HCT116 (cell line): ENCODE measurements around the gene SVEP1. TPM values are rescaled to one million over a fixed set of nuclear protein-coding genes. Genes with fewer than 3 reads are reported as not detected.

Experiments used
- ATAC-seq: fragments of 200-7000 bp; cut with Tn5 transposase; 2 replicates; pipeline ENCODE4 v1.9.1; 2020; ENCODE audit warnings: mild to moderate bottlenecking, moderate library complexity
- BruUV-seq: library from RNA; stranded (reverse); fragments of 400-500 nt; replicated peaks from 2 replicates; lab custom pipeline; 2021; lab: Mats Ljungman, UMichigan
- CTCF ChIA-PET: fragments of 300-600 bp; sonication (Branson Sonifier 250); formaldehyde crosslinking; loops from one replicate; lab custom pipeline; 2021; ENCODE audit warnings: antibody characterized with exemption; lab: Charles Lee
- POLR2A ChIA-PET: fragments of 300-600, 350-600 bp; sonication (Branson Sonifier 250); formaldehyde crosslinking; loops from one replicate; lab custom pipeline; 2021; ENCODE audit warnings: antibody characterized with exemption; lab: Charles Lee
- RAD21 ChIA-PET, 2 experiments: fragments of 300-600 bp; sonication (Branson Sonifier 250); formaldehyde crosslinking; loops; one replicate each; lab custom pipeline; 2023; ENCODE audit warnings: low total read pairs in 2 of 2; ENCODE audit not compliant: uncharacterized antibody in 2 of 2, unreplicated experiment in 2 of 2, low non-redundant PET in 1 of 2; lab: Charles Lee
- DNase-seq: peaks from one replicate; pipeline ENCODE4 v3.0.0-alpha.2; 2010; ENCODE audit warnings: low read depth, low spot score
- H2AFZ ChIP-seq: fragments of 200-600 bp; shearing (Covaris generic), sonication (generic); 2 replicates; pipeline ENCODE4 v1.6.1; 2017; ENCODE audit warnings: low read depth, mixed run types, mixed read lengths, antibody characterized with exemption, low read length; ENCODE audit not compliant: poor library complexity, severe bottlenecking
- H3K27ac ChIP-seq: 2 replicates; pipeline ENCODE4 v1.5.1; 2012; ENCODE audit warnings: low read depth, low read length
- H3K27me3 ChIP-seq: fragments of 200-600 bp; sonication (generic); 2 replicates; pipeline ENCODE4 v1.6.1; 2016; ENCODE audit warnings: mixed run types, low read length, mixed read lengths; ENCODE audit not compliant: insufficient read depth
- H3K36me3 ChIP-seq, 2 experiments: fragments of 200-500 bp in 1 of 2; fragments of 200-600 bp in 1 of 2; sonication (Bioruptor generic) in 1 of 2; sonication (generic) in 1 of 2; 2 replicates each; pipeline versions ENCODE4 v1.5.1 to v1.6.1; 2014 to 2016; ENCODE audit warnings: low read length in 2 of 2, inconsistent platforms in 1 of 2, mixed read lengths in 1 of 2, mixed run types in 1 of 2; ENCODE audit not compliant: insufficient read depth in 2 of 2, control insufficient read depth in 1 of 2
- H3K4me1 ChIP-seq, 2 experiments: fragments of 200-600 bp in 1 of 2; sonication (generic) in 1 of 2; 2 replicates each; pipeline versions ENCODE4 v1.5.1 to v1.6.1; 2012 to 2017; ENCODE audit warnings: low read length in 2 of 2, inconsistent platforms in 1 of 2, mild to moderate bottlenecking in 1 of 2, mixed read lengths in 1 of 2, mixed run types in 1 of 2, moderate library complexity in 1 of 2; ENCODE audit not compliant: insufficient read depth in 2 of 2, control insufficient read depth in 1 of 2
- H3K4me2 ChIP-seq: fragments of 200-600 bp; sonication (generic); 2 replicates; pipeline ENCODE4 v1.6.1; 2017; ENCODE audit warnings: mixed run types, low read length, mixed read lengths
- H3K4me3 ChIP-seq, 2 experiments: fragments of 200-600 bp in 1 of 2; sonication (generic) in 1 of 2; replicated peaks in 1 of 2; 2 replicates each; pipeline ENCODE4 v1.5.1; 2011 to 2016; ENCODE audit warnings: low read length in 2 of 2, control low read depth in 1 of 2, low read depth in 1 of 2, mild to moderate bottlenecking in 1 of 2, mixed read lengths in 1 of 2, mixed run types in 1 of 2
- H3K79me2 ChIP-seq: fragments of 200-600 bp; sonication (generic); 2 replicates; pipeline ENCODE4 v1.6.1; 2017; ENCODE audit warnings: mild to moderate bottlenecking, mixed run types, low read length, moderate library complexity, mixed read lengths; ENCODE audit not compliant: insufficient read depth
- H3K9ac ChIP-seq: fragments of 200-600 bp; sonication (generic); 2 replicates; pipeline ENCODE4 v1.6.1; 2016; ENCODE audit warnings: low read length, mixed read lengths
- H3K9me2 ChIP-seq: fragments of 200-600 bp; sonication (generic), shearing (Covaris generic); 2 replicates; pipeline ENCODE4 v1.6.1; 2017; ENCODE audit warnings: mixed run types, mild to moderate bottlenecking, moderate library complexity; ENCODE audit not compliant: insufficient read depth
- H3K9me3 ChIP-seq, 2 experiments: fragments of 200-500 bp in 1 of 2; fragments of 200-600 bp in 1 of 2; sonication (Bioruptor generic) in 1 of 2; sonication (generic) in 1 of 2; 2 replicates each; pipeline ENCODE4 v1.6.1; 2014 to 2017; ENCODE audit warnings: low read length in 2 of 2, mixed read lengths in 2 of 2, inconsistent platforms in 1 of 2, low read depth in 1 of 2, mild to moderate bottlenecking in 1 of 2, mixed run types in 1 of 2, moderate library complexity in 1 of 2; ENCODE audit not compliant: control insufficient read depth in 1 of 2, insufficient read depth in 1 of 2
- H4K20me1 ChIP-seq: fragments of 200-600 bp; sonication (generic), shearing (Covaris generic); 2 replicates; pipeline ENCODE4 v1.6.1; 2017; ENCODE audit warnings: mixed run types, mild to moderate bottlenecking, moderate library complexity; ENCODE audit not compliant: insufficient read depth
- ATF3 ChIP-seq: IDR thresholded peaks from 2 replicates; pipeline ENCODE4 v1.6.1; 2012
- CBX3 ChIP-seq: IDR thresholded peaks from 2 replicates; pipeline ENCODE4 v1.6.1; 2012; ENCODE audit warnings: low read depth
- CTCF ChIP-seq, 3 experiments: fragments of 200-600 bp in 1 of 3; sonication (generic) in 1 of 3; IDR thresholded peaks in 2 of 3; conservative IDR thresholded peaks in 1 of 3; 2 replicates each; pipeline ENCODE4 v1.5.1; 2012 to 2017; ENCODE audit warnings: low read depth in 2 of 3, low read length in 2 of 3, antibody characterized with exemption in 1 of 3, borderline replicate concordance in 1 of 3, control low read depth in 1 of 3, mild to moderate bottlenecking in 1 of 3, mixed read lengths in 1 of 3, mixed run types in 1 of 3, moderate library complexity in 1 of 3; ENCODE audit not compliant: insufficient read depth in 1 of 3
- EGR1 ChIP-seq: IDR thresholded peaks from 2 replicates; pipeline ENCODE4 v1.6.1; 2012; ENCODE audit warnings: low read depth
- EZH2 ChIP-seq: fragments of 200-600 bp; sonication (generic); IDR thresholded peaks from 2 replicates; pipeline ENCODE4 v1.6.1; 2017; ENCODE audit warnings: antibody characterized with exemption, mixed run types
- EZH2phosphoT487 ChIP-seq: fragments of 200-600 bp; IDR thresholded peaks from 2 replicates; pipeline ENCODE4 v1.6.1; 2018; ENCODE audit warnings: antibody characterized with exemption, borderline replicate concordance
- JUND ChIP-seq: IDR thresholded peaks from 2 replicates; pipeline ENCODE4 v1.6.1; 2012
- POLR2A ChIP-seq: IDR thresholded peaks from 2 replicates; pipeline ENCODE4 v1.7.0; 2011; ENCODE audit warnings: borderline replicate concordance; ENCODE audit not compliant: insufficient read depth, insufficient read length; ENCODE audit errors: extremely low read depth
- POLR2AphosphoS5 ChIP-seq: IDR thresholded peaks from 2 replicates; pipeline ENCODE4 v1.6.1; 2011; ENCODE audit warnings: mild to moderate bottlenecking, low read depth, low read length, moderate library complexity
- RAD21 ChIP-seq: IDR thresholded peaks from 2 replicates; pipeline ENCODE4 v1.6.1; 2012; ENCODE audit warnings: low read depth, mild to moderate bottlenecking
- REST ChIP-seq: IDR thresholded peaks from 2 replicates; pipeline ENCODE4 v1.6.1; 2012; ENCODE audit warnings: low read depth
- SIN3A ChIP-seq: IDR thresholded peaks from 2 replicates; pipeline ENCODE4 v1.6.1; 2012; ENCODE audit warnings: low read depth
- SRF ChIP-seq: IDR thresholded peaks from 2 replicates; pipeline ENCODE4 v1.6.1; 2012; ENCODE audit warnings: low read depth
- YY1 ChIP-seq: IDR thresholded peaks from 2 replicates; pipeline ENCODE4 v1.6.1; 2011; ENCODE audit warnings: low read length, low read depth, moderate library complexity, mild to moderate bottlenecking; ENCODE audit not compliant: insufficient replicate concordance; ENCODE audit errors: extremely low read depth
- ZFX ChIP-seq: fragments of 450-650 bp; IDR thresholded peaks from 2 replicates; pipeline ENCODE4 v1.6.1; 2017
- intact Hi-C: fragments of 100-400 bp; cut with micrococcal nuclease; formaldehyde crosslinking; loops from 2 replicates; pipeline ENCODE4 v1.10.0; 2022
- total RNA-seq: library from RNA; stranded (reverse); gene quantifications from one replicate; pipeline ENCODE4 v1.2.1, GENCODE V29; 2021; ENCODE audit not compliant: unreplicated experiment

Gene SVEP1
- total RNA-seq, 1 experiment from 2014 or later, result 0.15 TPM

- Histone ChIP-seq H3K4me1 (peaks cover 4 to 6% of the 10 kb centered on the region in 2 experiments; a peak in 3 of 4 replicates), H3K9me2 (no peaks in the 10 kb centered on the region), H3K27me3 (no peaks in the 10 kb centered on the region), H3K9me3 (no peaks in the 10 kb centered on the region), H3K79me2 (no peaks in the 10 kb centered on the region), H3K4me2 (no peak overlapping the region), H3K9ac (no peak overlapping the region), H3K36me3 (no peaks in the 10 kb centered on the region), H3K27ac (no peak overlapping the region), H3K4me3 (no peak overlapping the region), H2AFZ (no peak overlapping the region), H4K20me1 (no peaks in the 10 kb centered on the region)
- POLR2A ChIA-PET, result no interaction called here
- DNase-seq (no peak), ATAC-seq (no peak)
- intact Hi-C loops, result no loop called here
- RAD21 ChIA-PET, result no interaction called here
- TF ChIP-seq ZFX (no peak), EZH2 (no peak), EZH2phosphoT487 (no peak), REST (no peak), POLR2A (no peak), EGR1 (no peak), CBX3 (no peak), SIN3A (no peak), POLR2AphosphoS5 (no peak), YY1 (no peak), CTCF (IDR thresholded peaks at IDR 0.05 in 2 of 3, conservative IDR thresholded peaks at IDR 0.05 in 1 of 3; ENCODE audit: borderline replicate concordance in 1 of 3, insufficient read depth in 1 of 3, low read depth in 2 of 3, low read length in 2 of 3) (no peak), SRF (no peak), JUND (no peak), RAD21 (no peak), ATF3 (no peak)
- BruUV-seq, result no TSS peak
- CTCF ChIA-PET, result no interaction called here
Measured at GRCh38 chr9:110601098-110601497, 21.6 kb upstream of the SVEP1 start.
